ENCODE measurements around the gene LSM4.

Gene LSM4

GRCh38 chr19:18322759-18323460 lies at the start of gene LSM4:
LSM4 (minus strand) TSS chr19:18323076; CDS start chr19:18323020, 56 bp downstream.
- TF ChIP-seq TAF1 (IDR thresholded peaks at IDR 0.05; ENCODE audit: low read depth) (peak; percentile 61), RAD21 (IDR thresholded peaks at IDR 0.05; ENCODE audit: low read depth) (peak; percentile 45), USF1 (IDR thresholded peaks at IDR 0.05) (no peak), TEAD4 (IDR thresholded peaks at IDR 0.05) (peak; percentile 59; the same call in 1 of the 2 replicates), YY1 (IDR thresholded peaks at IDR 0.05; ENCODE audit: low read depth) (peak; percentile 62; the same call in 1 of the 2 replicates), ZBTB7A (IDR thresholded peaks at IDR 0.05; ENCODE audit: low read depth) (no peak), CREB1 (IDR thresholded peaks at IDR 0.05; ENCODE audit: low read depth) (0 out of 2 replicates have a peak, but pooled peaks have one; percentile 49), TCF12 (IDR thresholded peaks at IDR 0.05; ENCODE audit: low read depth) (0 out of 2 replicates have a peak, but pooled peaks have one; percentile 42), MAX (IDR thresholded peaks at IDR 0.05) (peak; percentile 90), CEBPB (IDR thresholded peaks at IDR 0.05) (no peak)

- TF ChIP-seq ZBTB7A (IDR thresholded peaks at IDR 0.05; ENCODE audit: low read depth) (no peak), RAD21 (IDR thresholded peaks at IDR 0.05; ENCODE audit: low read depth) (no peak), TCF12 (IDR thresholded peaks at IDR 0.05; ENCODE audit: low read depth) (no peak)
These were observed 45.8 kb upstream of the LSM4 start for GRCh38 chr19:18368504-18369222.

- TF ChIP-seq ZBTB7A (IDR thresholded peaks at IDR 0.05; ENCODE audit: low read depth) (no peak), TCF12 (IDR thresholded peaks at IDR 0.05; ENCODE audit: low read depth) (no peak), EP300 (IDR thresholded peaks at IDR 0.05; ENCODE audit: borderline replicate concordance) (no peak), USF1 (IDR thresholded peaks at IDR 0.05) (no peak), NFIC (IDR thresholded peaks at IDR 0.05) (no peak), CEBPB (IDR thresholded peaks at IDR 0.05) (no peak), YY1 (IDR thresholded peaks at IDR 0.05; ENCODE audit: low read depth) (no peak), MAX (IDR thresholded peaks at IDR 0.05) (no peak), CREB1 (IDR thresholded peaks at IDR 0.05; ENCODE audit: low read depth) (no peak), TAF1 (IDR thresholded peaks at IDR 0.05; ENCODE audit: low read depth) (no peak), EGR1 (IDR thresholded peaks at IDR 0.05) (no peak), REST (IDR thresholded peaks at IDR 0.05; ENCODE audit: low read depth) (no peak), TEAD4 (IDR thresholded peaks at IDR 0.05) (no peak), FOXM1 (IDR thresholded peaks at IDR 0.05; ENCODE audit: borderline replicate concordance, low read depth) (no peak)
These were observed 43.2 kb upstream of the LSM4 start for GRCh38 chr19:18366021-18366435.

GRCh38 chr19:18364826-18365528 lies 42.1 kb upstream of the LSM4 start:
- TF ChIP-seq TEAD4 (IDR thresholded peaks at IDR 0.05) (peak; percentile 88), CREB1 (IDR thresholded peaks at IDR 0.05; ENCODE audit: low read depth) (peak; percentile 85), CEBPB (IDR thresholded peaks at IDR 0.05) (peak; percentile 88), REST (IDR thresholded peaks at IDR 0.05; ENCODE audit: low read depth) (no peak), YY1 (IDR thresholded peaks at IDR 0.05; ENCODE audit: low read depth) (no peak), NFIC (IDR thresholded peaks at IDR 0.05) (peak; percentile 94), TAF1 (IDR thresholded peaks at IDR 0.05; ENCODE audit: low read depth) (no peak), USF1 (IDR thresholded peaks at IDR 0.05) (peak; percentile 51; the same call in 1 of the 2 replicates), TCF12 (IDR thresholded peaks at IDR 0.05; ENCODE audit: low read depth) (peak; percentile 93), EGR1 (IDR thresholded peaks at IDR 0.05) (peak; percentile 18; the same call in 1 of the 2 replicates), EP300 (IDR thresholded peaks at IDR 0.05; ENCODE audit: borderline replicate concordance) (peak; percentile 89), FOXM1 (IDR thresholded peaks at IDR 0.05; ENCODE audit: borderline replicate concordance, low read depth) (peak; percentile 75), RAD21 (IDR thresholded peaks at IDR 0.05; ENCODE audit: low read depth) (no peak), ZBTB7A (IDR thresholded peaks at IDR 0.05; ENCODE audit: low read depth) (peak; percentile 85; the same call in 1 of the 2 replicates), MAX (IDR thresholded peaks at IDR 0.05) (peak; percentile 65)
